GM12874 (cell line): ENCODE data around the gene PDE3A.

Experiments used
- TF ChIP-seq, protein P1 (sequence below): IDR thresholded peaks from 2 replicates; pipeline ENCODE4 v1.5.1; 2011; ENCODE audit warnings: low read depth, mild to moderate bottlenecking, control low read depth, low read length, moderate library complexity; ENCODE audit not compliant: insufficient read depth

Gene PDE3A

GRCh38 chr12:20578142-20578541 lies 209.8 kb downstream of the PDE3A start:
- TF ChIP-seq, protein P1, sequence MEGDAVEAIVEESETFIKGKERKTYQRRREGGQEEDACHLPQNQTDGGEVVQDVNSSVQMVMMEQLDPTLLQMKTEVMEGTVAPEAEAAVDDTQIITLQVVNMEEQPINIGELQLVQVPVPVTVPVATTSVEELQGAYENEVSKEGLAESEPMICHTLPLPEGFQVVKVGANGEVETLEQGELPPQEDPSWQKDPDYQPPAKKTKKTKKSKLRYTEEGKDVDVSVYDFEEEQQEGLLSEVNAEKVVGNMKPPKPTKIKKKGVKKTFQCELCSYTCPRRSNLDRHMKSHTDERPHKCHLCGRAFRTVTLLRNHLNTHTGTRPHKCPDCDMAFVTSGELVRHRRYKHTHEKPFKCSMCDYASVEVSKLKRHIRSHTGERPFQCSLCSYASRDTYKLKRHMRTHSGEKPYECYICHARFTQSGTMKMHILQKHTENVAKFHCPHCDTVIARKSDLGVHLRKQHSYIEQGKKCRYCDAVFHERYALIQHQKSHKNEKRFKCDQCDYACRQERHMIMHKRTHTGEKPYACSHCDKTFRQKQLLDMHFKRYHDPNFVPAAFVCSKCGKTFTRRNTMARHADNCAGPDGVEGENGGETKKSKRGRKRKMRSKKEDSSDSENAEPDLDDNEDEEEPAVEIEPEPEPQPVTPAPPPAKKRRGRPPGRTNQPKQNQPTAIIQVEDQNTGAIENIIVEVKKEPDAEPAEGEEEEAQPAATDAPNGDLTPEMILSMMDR, result no peak

DNA sequence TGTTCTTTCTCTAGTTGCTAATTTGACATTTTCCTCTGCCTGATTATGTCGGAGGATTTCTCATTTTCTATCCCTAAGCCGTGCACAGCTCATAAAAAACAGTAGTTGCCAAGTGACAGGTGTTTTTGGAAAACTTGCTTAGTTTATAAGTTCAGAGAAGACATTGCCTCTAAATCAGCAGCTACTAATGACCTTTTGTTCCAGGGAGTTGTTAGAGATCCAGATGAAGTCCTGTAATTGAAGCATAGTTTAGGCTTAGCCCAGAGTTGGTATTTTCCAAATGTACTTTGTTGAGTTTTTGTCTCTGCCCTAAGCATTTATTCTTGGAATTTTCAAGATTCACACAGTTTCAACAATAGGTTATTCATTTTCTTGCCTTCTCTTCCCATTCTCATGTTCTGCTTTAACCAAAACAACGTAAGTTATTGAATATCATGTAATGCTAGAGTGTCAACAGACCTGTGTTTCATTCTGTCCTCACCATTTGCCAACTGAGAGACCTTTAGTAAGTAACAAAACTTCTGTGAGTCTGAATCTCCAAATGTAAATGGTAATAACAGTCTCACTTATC lies 216.8 kb downstream of the PDE3A start:
- TF ChIP-seq, protein P1, result no peak

DNA sequence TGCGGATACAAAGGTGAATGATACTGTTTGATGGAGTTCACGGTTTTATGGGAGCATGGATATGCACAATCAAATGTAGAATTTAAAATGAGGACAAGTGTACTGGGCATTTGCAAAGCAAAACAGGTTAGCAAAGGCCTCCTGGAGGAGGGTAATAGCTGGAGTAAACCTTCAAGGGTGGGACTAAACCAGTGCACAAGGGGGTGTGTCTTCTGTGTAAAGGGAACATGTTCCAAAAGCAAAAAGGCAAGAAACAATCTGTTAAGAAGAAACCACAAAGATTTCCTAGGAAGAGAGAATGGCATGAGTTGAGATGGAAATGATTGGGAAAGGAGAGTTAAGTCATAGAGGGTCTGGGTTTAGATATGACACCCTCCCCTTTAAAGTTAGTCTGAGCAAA lies 217.6 kb downstream of the PDE3A start:
- TF ChIP-seq, protein P1, result no peak

GRCh38 chr12:20588042-20588441 lies 219.7 kb downstream of the PDE3A start:
- TF ChIP-seq, protein P1, result no peak

DNA sequence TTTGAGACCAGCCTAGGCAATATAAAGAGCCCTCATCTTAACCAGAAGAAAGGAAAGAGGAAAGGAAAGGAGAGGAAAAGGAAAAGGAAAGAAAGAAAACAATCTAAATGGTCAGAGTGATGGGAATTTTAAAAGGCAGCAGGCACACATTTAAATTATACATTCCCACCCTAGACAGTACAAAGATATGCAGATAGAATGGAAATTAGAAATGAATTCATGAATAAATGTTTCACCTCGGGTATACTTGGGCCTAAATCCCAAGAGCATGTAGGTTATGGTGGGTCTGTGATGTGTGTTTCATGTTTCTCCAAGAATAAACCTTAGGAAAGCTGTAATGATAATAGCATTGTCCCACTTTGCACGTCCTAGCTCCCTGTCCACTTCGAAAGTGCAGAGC lies 222.2 kb downstream of the PDE3A start:
- TF ChIP-seq, protein P1, result no peak

- TF ChIP-seq, protein P1, result no peak
Measured at GRCh38 chr12:20592556-20592955, 224.2 kb downstream of the PDE3A start.

DNA sequence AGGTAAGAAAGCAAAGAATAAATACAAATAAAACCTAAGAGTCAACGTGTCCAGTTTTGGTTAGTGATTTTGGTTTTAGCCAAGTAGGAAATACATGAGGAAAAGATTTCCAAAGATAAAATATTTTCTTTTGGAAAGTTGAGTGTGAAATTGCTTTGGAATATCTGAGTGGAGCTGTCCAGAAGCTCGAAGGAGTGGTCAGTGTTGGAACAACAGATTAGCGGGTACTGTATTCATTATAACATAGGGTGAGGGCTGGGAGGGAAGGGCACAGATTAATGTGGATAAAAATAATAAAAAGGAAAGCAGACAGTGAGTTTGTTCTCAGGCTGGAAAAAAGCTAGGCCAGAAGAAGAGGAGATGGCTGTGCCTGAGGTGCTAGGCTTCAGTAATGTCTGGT lies 225.3 kb downstream of the PDE3A start:
- TF ChIP-seq, protein P1, result no peak
